ENCODE results near the gene ABCG2.

The ABCG2 gene

DNA sequence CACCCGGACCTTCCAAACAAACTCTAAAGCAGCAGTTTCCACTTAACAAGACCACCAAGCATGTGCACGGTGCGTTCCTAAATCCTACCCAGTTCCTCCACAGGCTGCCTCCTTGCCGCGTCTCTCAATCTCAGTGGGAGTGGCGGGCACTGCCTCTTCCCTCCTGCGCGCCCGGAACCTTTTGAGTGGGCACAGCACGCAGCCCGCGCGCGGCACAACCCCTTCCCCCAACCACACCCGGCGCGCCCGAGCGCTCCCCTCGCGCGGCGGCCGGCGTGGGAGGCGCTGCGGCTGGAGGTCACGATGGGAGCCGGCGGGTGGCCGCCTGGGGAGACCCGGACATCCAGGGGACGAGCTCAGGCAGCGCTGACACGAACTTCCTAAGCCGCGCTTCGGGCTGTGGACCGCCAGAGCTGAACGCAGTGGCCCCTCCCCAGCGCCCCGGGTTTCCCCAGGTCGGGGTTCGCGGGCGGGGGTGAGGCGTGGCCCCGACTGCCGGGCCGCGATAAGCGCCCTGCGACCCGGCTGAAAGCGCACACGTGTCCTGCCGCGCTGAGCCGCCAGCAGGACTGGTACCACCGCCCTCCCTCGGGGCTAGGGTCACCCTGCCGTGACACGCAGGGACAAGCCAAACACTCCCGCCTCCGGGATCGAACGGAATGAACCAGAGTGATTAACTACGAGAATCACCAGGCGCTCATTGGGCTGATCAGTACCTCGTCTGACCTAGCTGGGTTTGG lies at the start of gene ABCG2:
Gene ABCG2 (minus strand): TSS at position 151 of the 740 bp plus-strand sequence. CDS start 18,644 bp downstream, outside the sequence.
- no peaks in the 10 kb centered on the region for H3K36me3 ChIP-seq (ENCODE audit: control insufficient read depth, insufficient read depth, low read length)
- H3K4me3 ChIP-seq (ENCODE audit: low read depth, low read length), result peak within 1 kb of the TSS; percentile 69
- H3K9ac ChIP-seq (ENCODE audit: low read depth, low read length), result peak within 1 kb of the TSS; percentile 62
- no peaks in the 10 kb centered on the region for H3K9me3 ChIP-seq (ENCODE audit: control insufficient read depth, insufficient read depth, low read length)
- peaks cover 11% of the 10 kb centered on the region for H3K4me1 ChIP-seq (ENCODE audit: control insufficient read depth, insufficient read depth, low read length)
- no peaks in the 10 kb centered on the region for H3K27me3 ChIP-seq (ENCODE audit: control insufficient read depth, insufficient read depth, low read length)

DNA sequence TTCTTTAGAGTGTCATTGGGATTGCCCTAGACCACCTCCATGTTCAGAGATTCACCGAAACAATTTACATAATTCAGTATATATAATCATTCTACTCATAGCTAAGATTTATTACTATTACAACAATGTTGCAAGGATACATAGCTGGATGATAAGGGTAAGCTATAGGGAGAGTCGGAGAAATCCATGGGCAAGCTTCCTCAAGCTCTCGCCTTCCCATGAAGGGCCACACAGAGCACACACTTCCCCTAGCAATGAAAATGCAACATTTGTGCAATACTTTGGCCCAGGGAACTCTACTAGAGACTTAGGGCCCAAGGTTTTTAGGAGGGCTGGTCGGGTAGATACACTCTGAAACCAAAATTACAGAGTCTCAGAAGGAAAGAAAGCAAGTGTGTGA lies 49.7 kb upstream of the ABCG2 start:
- Histone ChIP-seq H3K27me3 (ENCODE audit: control insufficient read depth, insufficient read depth, low read length) (no peaks in the 10 kb centered on the region), H3K4me1 (ENCODE audit: control insufficient read depth, insufficient read depth, low read length) (peaks cover 7% of the 10 kb centered on the region), H3K9ac (ENCODE audit: low read depth, low read length) (no peak overlapping the region), H3K36me3 (ENCODE audit: control insufficient read depth, insufficient read depth, low read length) (no peaks in the 10 kb centered on the region), H3K4me3 (ENCODE audit: low read depth, low read length) (no peak overlapping the region), H3K9me3 (ENCODE audit: control insufficient read depth, insufficient read depth, low read length) (no peaks in the 10 kb centered on the region)

DNA sequence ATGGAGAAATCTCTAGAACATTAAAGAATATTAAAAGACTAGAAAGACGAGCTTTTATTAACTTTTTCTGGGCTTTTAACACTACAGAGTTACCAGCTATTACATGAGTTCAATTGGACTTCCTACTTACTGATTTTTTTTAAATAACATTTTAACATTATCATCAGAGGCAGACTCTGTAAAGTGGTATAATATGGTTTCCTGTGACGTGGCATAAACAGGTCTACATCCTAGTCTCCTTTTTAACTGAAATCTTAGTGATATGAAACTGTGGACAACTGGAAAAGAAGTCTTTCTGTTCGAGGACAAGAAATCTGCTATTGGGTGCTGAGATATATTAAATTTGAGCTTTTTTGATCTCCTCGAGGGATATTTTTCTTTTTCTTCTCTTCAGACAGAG lies 48.7 kb upstream of the ABCG2 start:
- no peaks in the 10 kb centered on the region for H3K27me3 ChIP-seq (ENCODE audit: control insufficient read depth, insufficient read depth, low read length)
- no peaks in the 10 kb centered on the region for H3K36me3 ChIP-seq (ENCODE audit: control insufficient read depth, insufficient read depth, low read length)
- H3K4me1 ChIP-seq (ENCODE audit: control insufficient read depth, insufficient read depth, low read length), result peaks cover 10% of the 10 kb centered on the region
- H3K9ac ChIP-seq (ENCODE audit: low read depth, low read length), result no peak overlapping the region
- no peak overlapping the region for H3K4me3 ChIP-seq (ENCODE audit: low read depth, low read length)
- H3K9me3 ChIP-seq (ENCODE audit: control insufficient read depth, insufficient read depth, low read length), result no peaks in the 10 kb centered on the region

DNA sequence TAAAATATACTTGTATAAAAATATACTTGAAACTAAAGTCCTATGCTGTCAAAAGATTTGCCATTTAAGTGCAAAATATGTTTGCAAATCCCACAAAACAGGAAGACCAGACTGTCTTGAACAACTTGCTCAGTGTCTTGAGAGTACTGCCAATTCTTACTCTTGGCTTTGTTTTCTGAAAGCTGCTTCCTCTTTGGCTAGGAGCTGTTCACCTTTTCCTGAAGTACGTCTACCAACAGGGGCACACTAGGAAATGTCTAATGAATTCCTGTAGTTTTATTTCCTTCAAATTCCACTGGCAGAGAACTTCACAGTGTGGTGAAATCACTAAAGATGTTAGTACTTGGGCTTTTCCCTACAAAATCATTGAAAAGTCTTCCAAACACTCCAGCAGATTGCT lies 46.4 kb upstream of the ABCG2 start:
- peaks cover 15% of the 10 kb centered on the region for H3K4me1 ChIP-seq (ENCODE audit: control insufficient read depth, insufficient read depth, low read length)
- no peaks in the 10 kb centered on the region for H3K36me3 ChIP-seq (ENCODE audit: control insufficient read depth, insufficient read depth, low read length)
- no peak overlapping the region for H3K9ac ChIP-seq (ENCODE audit: low read depth, low read length)
- no peaks in the 10 kb centered on the region for H3K27me3 ChIP-seq (ENCODE audit: control insufficient read depth, insufficient read depth, low read length)
- no peaks in the 10 kb centered on the region for H3K9me3 ChIP-seq (ENCODE audit: control insufficient read depth, insufficient read depth, low read length)
- no peak overlapping the region for H3K4me3 ChIP-seq (ENCODE audit: low read depth, low read length)

DNA sequence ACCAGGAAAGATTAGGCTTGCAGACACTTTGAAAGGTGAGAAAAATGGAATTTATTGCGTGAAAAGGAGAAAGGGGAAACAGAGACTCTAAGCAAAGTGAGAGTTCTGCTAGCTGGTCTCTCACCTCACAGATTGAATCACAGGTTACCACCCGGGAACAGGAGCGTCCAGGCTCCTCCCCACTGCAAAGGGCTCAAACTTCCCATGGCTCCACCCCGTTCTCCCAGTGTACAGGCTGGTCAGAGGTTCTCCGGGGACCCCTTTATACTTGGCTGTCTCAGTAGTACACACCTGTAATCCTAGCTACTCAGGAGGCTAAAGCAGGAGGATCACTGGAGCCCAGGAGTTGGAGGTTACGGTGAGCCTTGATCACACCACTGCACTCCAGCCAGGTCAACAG lies 44.0 kb upstream of the ABCG2 start:
- Histone ChIP-seq H3K9me3 (ENCODE audit: control insufficient read depth, insufficient read depth, low read length) (no peaks in the 10 kb centered on the region), H3K4me1 (ENCODE audit: control insufficient read depth, insufficient read depth, low read length) (peaks cover 15% of the 10 kb centered on the region), H3K4me3 (ENCODE audit: low read depth, low read length) (no peak overlapping the region), H3K27me3 (ENCODE audit: control insufficient read depth, insufficient read depth, low read length) (no peaks in the 10 kb centered on the region), H3K36me3 (ENCODE audit: control insufficient read depth, insufficient read depth, low read length) (no peaks in the 10 kb centered on the region), H3K9ac (ENCODE audit: low read depth, low read length) (no peak overlapping the region)

DNA sequence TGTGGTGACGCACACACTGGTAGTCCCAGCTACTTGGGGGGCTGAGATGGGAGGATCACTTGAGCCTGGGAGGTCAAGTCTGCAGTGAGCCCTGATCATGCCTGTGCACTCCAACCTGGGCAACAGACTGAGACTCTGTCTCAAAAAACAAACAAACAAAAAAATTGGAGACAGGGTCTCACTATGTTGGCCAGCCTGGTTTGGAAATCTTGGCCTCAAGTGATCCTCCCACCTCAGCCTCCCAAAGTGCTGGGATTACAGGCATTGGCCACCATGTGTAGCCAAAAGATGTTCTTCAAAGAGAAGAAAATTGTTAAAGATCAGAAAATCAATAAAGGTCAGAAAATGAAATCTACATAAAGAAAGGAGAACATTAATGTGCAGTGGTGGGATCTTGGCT lies 41.7 kb upstream of the ABCG2 start:
- no peaks in the 10 kb centered on the region for H3K27me3 ChIP-seq (ENCODE audit: control insufficient read depth, insufficient read depth, low read length)
- peaks cover 25% of the 10 kb centered on the region for H3K4me1 ChIP-seq (ENCODE audit: control insufficient read depth, insufficient read depth, low read length)
- no peaks in the 10 kb centered on the region for H3K9me3 ChIP-seq (ENCODE audit: control insufficient read depth, insufficient read depth, low read length)

DNA sequence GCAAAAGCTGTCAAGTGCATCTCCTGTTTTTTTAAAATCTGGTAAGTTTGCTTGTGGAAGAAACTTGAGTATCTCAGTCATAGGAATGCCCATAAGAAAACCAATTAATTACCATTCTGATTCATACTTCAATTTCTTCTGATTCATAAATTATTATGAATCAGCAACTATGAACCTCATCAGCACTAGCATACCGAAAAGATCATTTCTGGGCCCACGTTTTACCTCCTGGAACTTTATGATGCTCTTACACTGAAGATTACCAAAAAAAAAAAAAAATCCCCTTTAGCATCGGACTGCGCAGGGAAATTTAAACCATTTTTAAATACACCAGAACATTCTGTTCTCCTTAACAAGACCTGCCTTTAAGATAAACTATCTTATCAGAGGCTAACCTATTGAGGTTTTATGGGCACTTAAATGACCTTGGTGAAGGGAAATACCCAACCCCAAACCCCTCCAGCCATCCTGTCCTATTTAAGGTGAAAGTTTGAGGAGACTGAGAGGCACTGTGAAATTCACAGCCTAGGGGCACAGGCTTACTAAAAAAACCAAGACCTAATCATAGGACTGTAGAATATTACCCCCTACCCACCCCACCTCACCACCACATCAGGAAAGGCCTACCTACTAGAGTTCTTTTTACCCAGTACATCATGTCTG lies 38.2 kb upstream of the ABCG2 start:
- no peaks in the 10 kb centered on the region for H3K36me3 ChIP-seq (ENCODE audit: control insufficient read depth, insufficient read depth, low read length)
- peaks cover 14% of the 10 kb centered on the region for H3K4me1 ChIP-seq (ENCODE audit: control insufficient read depth, insufficient read depth, low read length)
- no peaks in the 10 kb centered on the region for H3K9me3 ChIP-seq (ENCODE audit: control insufficient read depth, insufficient read depth, low read length)
- H3K4me3 ChIP-seq (ENCODE audit: low read depth, low read length), result no peak overlapping the region
- no peak overlapping the region for H3K9ac ChIP-seq (ENCODE audit: low read depth, low read length)
- no peaks in the 10 kb centered on the region for H3K27me3 ChIP-seq (ENCODE audit: control insufficient read depth, insufficient read depth, low read length)

More for the DNA sequence above, 41.7 kb upstream of the ABCG2 start:
- Histone ChIP-seq H3K9ac (ENCODE audit: low read depth, low read length) (no peak overlapping the region), H3K4me3 (ENCODE audit: low read depth, low read length) (no peak overlapping the region), H3K36me3 (ENCODE audit: control insufficient read depth, insufficient read depth, low read length) (no peaks in the 10 kb centered on the region)

DNA sequence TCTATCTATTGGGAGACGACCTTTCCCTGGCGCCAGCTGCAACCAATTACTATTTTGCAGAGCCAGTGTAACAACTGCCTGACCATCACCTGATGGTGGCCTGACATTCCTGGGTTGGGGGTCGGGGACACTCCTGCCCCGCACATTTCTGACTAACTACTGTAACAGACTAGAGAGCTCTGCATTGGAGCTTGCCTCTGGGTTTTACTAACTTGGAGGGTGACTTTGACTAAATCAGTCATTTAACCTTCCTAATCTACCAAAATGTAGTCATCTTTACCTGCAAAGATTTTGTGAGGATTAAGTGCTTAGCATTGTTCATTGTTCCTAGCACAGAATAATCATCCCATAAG lies 37.5 kb upstream of the ABCG2 start:
- no peaks in the 10 kb centered on the region for H3K36me3 ChIP-seq (ENCODE audit: control insufficient read depth, insufficient read depth, low read length)
- peaks cover 10% of the 10 kb centered on the region for H3K4me1 ChIP-seq (ENCODE audit: control insufficient read depth, insufficient read depth, low read length)
- H3K9ac ChIP-seq (ENCODE audit: low read depth, low read length), result no peak overlapping the region
- no peak overlapping the region for H3K4me3 ChIP-seq (ENCODE audit: low read depth, low read length)
- H3K27me3 ChIP-seq (ENCODE audit: control insufficient read depth, insufficient read depth, low read length), result no peaks in the 10 kb centered on the region
- no peaks in the 10 kb centered on the region for H3K9me3 ChIP-seq (ENCODE audit: control insufficient read depth, insufficient read depth, low read length)

DNA sequence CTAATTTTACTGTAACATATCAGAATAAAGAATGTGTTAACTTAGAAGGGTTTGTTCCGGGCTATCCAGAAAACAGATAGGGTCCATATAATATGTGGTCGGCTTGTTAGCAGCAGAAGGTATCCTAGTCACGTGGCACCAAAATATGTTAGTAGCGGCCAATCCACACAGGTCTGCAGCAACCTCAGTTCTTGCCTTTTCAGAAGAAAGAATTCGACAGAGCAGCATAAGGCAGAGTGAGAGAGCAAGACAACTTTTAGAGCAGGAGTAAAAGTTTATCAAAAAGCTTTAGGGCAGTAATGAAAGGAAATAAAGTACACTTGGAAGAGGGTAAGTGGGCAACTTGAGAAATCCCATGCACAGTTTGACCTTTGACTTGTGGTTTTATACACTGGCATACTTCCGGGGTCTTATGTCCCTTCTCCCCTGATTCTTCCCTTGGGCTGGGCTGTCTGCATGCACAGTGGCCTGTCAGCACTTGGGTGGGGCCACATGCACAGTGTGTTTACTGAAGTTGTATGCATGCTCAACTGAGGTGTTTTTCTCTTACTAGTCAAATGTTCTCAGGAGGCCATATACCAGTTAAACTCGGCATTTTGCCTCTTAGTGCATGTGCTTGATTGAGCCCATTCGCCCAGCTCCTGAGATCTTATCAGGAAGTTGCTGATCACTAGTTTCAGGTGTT lies 37.0 kb upstream of the ABCG2 start:
- no peak overlapping the region for H3K9ac ChIP-seq (ENCODE audit: low read depth, low read length)
- H3K27me3 ChIP-seq (ENCODE audit: control insufficient read depth, insufficient read depth, low read length), result no peaks in the 10 kb centered on the region
- H3K36me3 ChIP-seq (ENCODE audit: control insufficient read depth, insufficient read depth, low read length), result no peaks in the 10 kb centered on the region

DNA sequence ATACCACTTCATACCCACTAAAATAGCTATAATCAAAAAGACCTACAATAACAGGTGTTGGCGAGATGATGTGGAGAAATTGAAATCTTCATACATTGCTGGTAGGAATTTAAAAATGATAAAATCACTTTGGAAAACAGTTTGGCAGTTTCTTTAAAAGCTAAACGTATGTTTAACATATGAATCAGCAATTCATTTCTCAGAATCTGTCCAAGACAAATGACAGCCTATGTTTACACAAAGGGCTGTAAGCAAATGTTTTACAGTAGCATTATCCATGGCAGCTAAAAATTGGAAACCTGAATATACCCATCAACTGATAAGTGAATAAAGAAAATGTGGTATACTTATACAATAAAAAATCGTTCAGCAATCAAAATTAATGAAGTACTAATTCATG lies 33.0 kb upstream of the ABCG2 start:
- Histone ChIP-seq H3K4me1 (ENCODE audit: control insufficient read depth, insufficient read depth, low read length) (peaks cover 9% of the 10 kb centered on the region), H3K9ac (ENCODE audit: low read depth, low read length) (no peak overlapping the region), H3K4me3 (ENCODE audit: low read depth, low read length) (no peak overlapping the region), H3K9me3 (ENCODE audit: control insufficient read depth, insufficient read depth, low read length) (no peaks in the 10 kb centered on the region), H3K36me3 (ENCODE audit: control insufficient read depth, insufficient read depth, low read length) (no peaks in the 10 kb centered on the region), H3K27me3 (ENCODE audit: control insufficient read depth, insufficient read depth, low read length) (no peaks in the 10 kb centered on the region)

More for the DNA sequence above, 37.0 kb upstream of the ABCG2 start:
- no peaks in the 10 kb centered on the region for H3K9me3 ChIP-seq (ENCODE audit: control insufficient read depth, insufficient read depth, low read length)
- H3K4me1 ChIP-seq (ENCODE audit: control insufficient read depth, insufficient read depth, low read length), result peaks cover 10% of the 10 kb centered on the region
- H3K4me3 ChIP-seq (ENCODE audit: low read depth, low read length), result no peak overlapping the region

DNA sequence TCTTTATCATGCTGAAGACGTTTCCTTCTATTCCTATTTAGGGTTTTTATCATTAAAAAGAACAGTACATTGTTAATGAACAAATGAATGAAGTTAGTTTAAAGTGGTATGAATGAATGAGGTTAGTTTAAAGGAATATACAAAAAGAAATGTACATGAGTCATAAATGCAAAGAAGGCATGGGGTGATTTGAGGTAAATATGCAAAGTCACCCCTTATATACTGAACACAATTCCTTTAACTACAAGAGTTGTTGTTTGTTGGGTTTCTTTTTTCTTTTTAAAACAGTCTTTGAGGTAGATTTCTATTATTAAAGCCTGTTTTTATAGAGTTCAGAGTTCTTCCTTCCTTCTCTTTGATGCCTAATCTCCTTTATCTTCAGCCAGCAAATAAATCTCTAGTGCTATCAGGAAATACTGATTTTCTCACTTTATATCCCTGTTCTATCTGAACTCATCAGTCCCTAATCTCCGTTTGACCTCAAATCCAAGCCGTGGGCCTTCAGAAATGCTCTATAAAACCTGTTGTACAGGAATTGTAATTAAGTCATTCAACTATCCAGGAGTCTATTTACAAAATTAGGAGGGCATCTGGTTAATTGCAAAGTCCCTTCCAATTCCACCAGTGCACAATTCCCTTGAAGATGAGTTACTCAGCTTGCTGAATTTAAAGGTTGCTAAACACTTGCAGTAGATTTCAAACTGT lies 31.6 kb upstream of the ABCG2 start:
- Histone ChIP-seq H3K27me3 (ENCODE audit: control insufficient read depth, insufficient read depth, low read length) (no peaks in the 10 kb centered on the region), H3K9ac (ENCODE audit: low read depth, low read length) (no peak overlapping the region)

More for the DNA sequence above, 31.6 kb upstream of the ABCG2 start:
- Histone ChIP-seq H3K36me3 (ENCODE audit: control insufficient read depth, insufficient read depth, low read length) (no peaks in the 10 kb centered on the region), H3K4me3 (ENCODE audit: low read depth, low read length) (no peak overlapping the region), H3K4me1 (ENCODE audit: control insufficient read depth, insufficient read depth, low read length) (no peaks in the 10 kb centered on the region), H3K9me3 (ENCODE audit: control insufficient read depth, insufficient read depth, low read length) (no peaks in the 10 kb centered on the region)

Data from iPS-15b (cell line).